GM12892 (cell line): ENCODE measurements around the gene RASA2.

Source experiments
- DNase-seq: peaks from one replicate; pipeline ENCODE4 v3.0.0; 2011; ENCODE audit not compliant: insufficient read length
- FAIRE-seq: peaks from 2 replicates; lab custom pipeline; 2011; peaks lifted over from hg19 to GRCh38; lab: Jason Lieb, UNC
- POLR2A ChIP-seq: IDR thresholded peaks from 2 replicates; pipeline ENCODE4 v1.6.1; 2011; ENCODE audit warnings: low read depth, low read length, control low read depth
- POLR2AphosphoS5 ChIP-seq: IDR thresholded peaks from 2 replicates; pipeline ENCODE4 v1.6.1; 2011; ENCODE audit warnings: low read depth, low read length, control low read depth
- TAF1 ChIP-seq: IDR thresholded peaks from 2 replicates; pipeline ENCODE4 v1.6.1; 2011; ENCODE audit warnings: low read depth, mild to moderate bottlenecking, control low read depth, low read length, borderline replicate concordance

The RASA2 gene

DNA sequence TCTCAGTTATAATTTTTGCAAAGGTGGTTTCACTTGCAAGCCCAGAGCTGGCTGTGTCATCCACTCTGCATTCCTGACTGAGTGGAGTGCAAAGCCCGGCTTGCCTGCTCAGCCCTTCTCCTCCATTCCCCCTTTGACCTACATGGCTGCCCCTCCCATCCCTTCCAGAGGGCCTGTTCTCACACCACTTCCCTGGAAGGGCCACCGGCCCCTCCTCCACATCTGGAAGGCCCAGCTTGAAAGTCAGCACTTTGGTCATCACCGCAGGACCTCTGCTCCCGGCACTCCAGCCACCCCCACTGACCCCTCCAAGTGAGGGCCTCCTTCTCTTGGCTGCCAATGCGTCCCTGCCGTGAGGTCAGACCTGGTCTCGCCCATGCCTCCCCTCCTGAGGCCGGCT lies 177.2 kb downstream of the RASA2 start:
- DNase-seq (no peak), FAIRE-seq (no peak)
- TF ChIP-seq POLR2AphosphoS5 (no peak), TAF1 (no peak), POLR2A (no peak)
